ENCODE data around the gene ZSCAN22.
"Not testable (repeated sequence)": the region's sequence is repeated elsewhere in the genome, so short reads cannot be mapped to it uniquely, and the experiment has no call there.

ZSCAN22 gene

GRCh38 chr19:58374200-58374599 lies 47.4 kb downstream of the ZSCAN22 start:
- no peak for DNase-seq (ENCODE audit: low read depth)

- DNase-seq (ENCODE audit: low read depth): not testable (repeated sequence)
Observed at GRCh38 chr19:58376724-58377123, 49.9 kb downstream of the ZSCAN22 start.

GRCh38 chr19:58379246-58379645 lies 52.5 kb downstream of the ZSCAN22 start:
- DNase-seq (ENCODE audit: low read depth): no peak

GRCh38 chr19:58380037-58380661 lies 53.4 kb downstream of the ZSCAN22 start:
- no peak for DNase-seq (ENCODE audit: low read depth)

GRCh38 chr19:58380662-58381459 lies 54.1 kb downstream of the ZSCAN22 start, which contains the start of gene ZNF837:
ZNF837 (minus strand) TSS chr19:58381030; CDS start chr19:58369332, 11,698 bp downstream.
- peak; percentile 97 for DNase-seq (ENCODE audit: low read depth)

GRCh38 chr19:58381460-58382212 lies 54.8 kb downstream of the ZSCAN22 start:
- DNase-seq (ENCODE audit: low read depth): no peak

GRCh38 chr19:58382997-58383603 lies 56.3 kb downstream of the ZSCAN22 start:
- DNase-seq (ENCODE audit: low read depth): no peak

GRCh38 chr19:58385313-58385890 lies 58.6 kb downstream of the ZSCAN22 start:
- no peak for DNase-seq (ENCODE audit: low read depth)

- DNase-seq (ENCODE audit: low read depth): no peak
Observed at GRCh38 chr19:58385891-58386575, 59.2 kb downstream of the ZSCAN22 start.

- peak; percentile 95 for DNase-seq (ENCODE audit: low read depth)
Observed at GRCh38 chr19:58386576-58387337, 60.0 kb downstream of the ZSCAN22 start, which contains the start of gene RPS5. RPS5 (plus strand) TSS chr19:58387269; CDS start chr19:58388138, 869 bp downstream.

GRCh38 chr19:58387338-58388174 lies 60.8 kb downstream of the ZSCAN22 start:
- DNase-seq (ENCODE audit: low read depth): no peak

GRCh38 chr19:58388175-58388526 lies 61.4 kb downstream of the ZSCAN22 start:
- no peak for DNase-seq (ENCODE audit: low read depth)

All from T follicular helper cell (primary cell).